CD4-positive, alpha-beta T cell treated with Interleukin-10 for 1 hour (primary cell): ENCODE data around the gene ANKRD63.
A peak's percentile ranks its signal among the peaks of the same experiment; 100 is the strongest.

Source experiments
- DNase-seq: peaks from one replicate; pipeline ENCODE4 v3.0.0-alpha.2; 2020

Gene ANKRD63

GRCh38 chr15:40239693-40240618 is 42.9 kb downstream of the ANKRD63 start:
- DNase-seq = no peak

- no peak for DNase-seq
Observed at GRCh38 chr15:40239404-40239692, 43.5 kb downstream of the ANKRD63 start.

GRCh38 chr15:40238532-40239403 is 44.1 kb downstream of the ANKRD63 start, which contains the start of gene PAK6:
Gene PAK6 (plus strand): TSS chr15:40239063. CDS start chr15:40264786, 25,723 bp downstream.
- DNase-seq = peak; percentile 16

- DNase-seq = no peak
Observed at GRCh38 chr15:40235201-40235885, 47.5 kb downstream of the ANKRD63 start.

- no peak for DNase-seq
Observed at GRCh38 chr15:40234783-40235182, 48.1 kb downstream of the ANKRD63 start.

- DNase-seq = no peak
Observed at GRCh38 chr15:40233727-40234577, 48.9 kb downstream of the ANKRD63 start.

- no peak for DNase-seq
Observed at GRCh38 chr15:40232625-40233070, 50.2 kb downstream of the ANKRD63 start.
